Endodermal cell (in vitro differentiated cells): ENCODE measurements around the gene NCBP1. TPM values are rescaled to one million over a fixed set of nuclear protein-coding genes. Genes with fewer than 3 reads are reported as not detected.

Experiments used
- DNase-seq: peaks from one replicate; pipeline ENCODE4 v3.0.0-alpha.2; 2017
- H3K27ac ChIP-seq: 2 replicates; pipeline ENCODE4 v1.5.1; 2013; ENCODE audit warnings: mild to moderate bottlenecking, low read depth, low read length, moderate library complexity
- H3K27me3 ChIP-seq: 2 replicates; pipeline ENCODE4 v1.6.1; 2013; ENCODE audit warnings: mild to moderate bottlenecking, low read length, moderate library complexity; ENCODE audit not compliant: insufficient read depth, control insufficient read depth, poor library complexity, severe bottlenecking
- H3K36me3 ChIP-seq: 2 replicates; pipeline ENCODE4 v1.7.0; 2013; ENCODE audit warnings: mild to moderate bottlenecking, low read length, moderate library complexity; ENCODE audit not compliant: control insufficient read depth, insufficient read depth
- H3K4me1 ChIP-seq: one replicate; pipeline ENCODE4 v1.7.0; 2013; ENCODE audit warnings: low read length; ENCODE audit not compliant: control insufficient read depth, insufficient read depth
- H3K4me3 ChIP-seq: 2 replicates; pipeline ENCODE4 v1.5.1; 2013; ENCODE audit warnings: mild to moderate bottlenecking, low read length, moderate library complexity
- H3K9ac ChIP-seq: 2 replicates; pipeline ENCODE4 v1.6.1; 2013; ENCODE audit warnings: mild to moderate bottlenecking, low read length, moderate library complexity; ENCODE audit not compliant: poor library complexity, severe bottlenecking; ENCODE audit errors: extremely low read depth
- H3K9me3 ChIP-seq: 2 replicates; pipeline ENCODE4 v1.6.1; 2013; ENCODE audit warnings: mild to moderate bottlenecking, low read length, moderate library complexity; ENCODE audit not compliant: control insufficient read depth
- H3K27ac Mint-ChIP-seq: 2 replicates; pipeline ENCODE4 v1.8.0; 2020; ENCODE audit warnings: mixed read lengths
- H3K27me3 Mint-ChIP-seq: 2 replicates; pipeline ENCODE4 v1.8.0; 2021; ENCODE audit warnings: mild to moderate bottlenecking, mixed read lengths; ENCODE audit not compliant: insufficient read depth
- H3K36me3 Mint-ChIP-seq: 2 replicates; pipeline ENCODE4 v1.8.0; 2020; ENCODE audit warnings: low read depth, mixed read lengths
- H3K4me1 Mint-ChIP-seq: 2 replicates; pipeline ENCODE4 v1.8.0; 2020; ENCODE audit warnings: mixed read lengths
- H3K4me3 Mint-ChIP-seq: 2 replicates; pipeline ENCODE4 v1.8.0; 2020; ENCODE audit warnings: mild to moderate bottlenecking, moderate library complexity, mixed read lengths
- H3K9me3 Mint-ChIP-seq: 2 replicates; pipeline ENCODE4 v1.8.0; 2020; ENCODE audit warnings: mild to moderate bottlenecking, mixed read lengths
- WGBS, 2 experiments: methylation state at CpG; one replicate each; pipeline versions ENCODE4 v1.1.5 to v1.1.7; 2013; ENCODE audit warnings: missing lambda C conversion rate in 2 of 2, mixed read lengths in 1 of 2; ENCODE audit not compliant: insufficient coverage in 1 of 2, insufficient read length in 1 of 2; 5-methylcytosine and 5-hydroxymethylcytosine counted together
- total RNA-seq, 2 donors: library from RNA; stranded (reverse); fragmentation: NEBNext Ultra II Directional in 1 of 2; extraction: Animal tissue kit (Norgen Biotek cat#: 25700) in 1 of 2; gene quantifications; 2 replicates in 1 of 2; 3 replicates in 1 of 2; pipeline ENCODE4 v1.2.1, GENCODE V29; 2021
- TF ChIP-seq, protein P1 (sequence below): fragments of 200-600 bp; sonication (generic); conservative IDR thresholded peaks from 2 replicates; pipeline ENCODE4 v1.5.0; 2021; ENCODE audit warnings: antibody characterized with exemption, mild to moderate bottlenecking

Gene NCBP1
- total RNA-seq, 2 donors from 2014 or later, result 47.0 to 51.7 TPM

DNA sequence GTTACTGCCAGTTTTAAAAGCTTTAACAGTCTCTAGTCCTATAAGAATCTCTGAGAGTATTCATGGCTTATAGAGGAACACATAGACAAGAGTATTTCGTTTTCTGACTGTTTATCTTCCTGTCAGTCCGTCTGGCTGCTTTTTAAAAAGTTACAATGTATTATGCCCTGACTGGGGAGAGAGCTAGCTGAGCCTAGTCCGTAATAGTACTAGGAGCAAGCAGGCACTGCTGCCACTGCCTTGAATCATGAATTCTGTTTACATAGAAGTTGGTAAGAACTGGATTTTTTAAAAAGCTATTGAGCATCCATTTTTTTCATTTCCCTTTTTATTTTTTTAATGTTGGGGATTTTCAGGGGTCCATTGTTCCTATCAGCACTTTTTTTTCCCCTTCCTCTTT lies 37.0 kb downstream of the NCBP1 start:
- TF ChIP-seq, protein P1, sequence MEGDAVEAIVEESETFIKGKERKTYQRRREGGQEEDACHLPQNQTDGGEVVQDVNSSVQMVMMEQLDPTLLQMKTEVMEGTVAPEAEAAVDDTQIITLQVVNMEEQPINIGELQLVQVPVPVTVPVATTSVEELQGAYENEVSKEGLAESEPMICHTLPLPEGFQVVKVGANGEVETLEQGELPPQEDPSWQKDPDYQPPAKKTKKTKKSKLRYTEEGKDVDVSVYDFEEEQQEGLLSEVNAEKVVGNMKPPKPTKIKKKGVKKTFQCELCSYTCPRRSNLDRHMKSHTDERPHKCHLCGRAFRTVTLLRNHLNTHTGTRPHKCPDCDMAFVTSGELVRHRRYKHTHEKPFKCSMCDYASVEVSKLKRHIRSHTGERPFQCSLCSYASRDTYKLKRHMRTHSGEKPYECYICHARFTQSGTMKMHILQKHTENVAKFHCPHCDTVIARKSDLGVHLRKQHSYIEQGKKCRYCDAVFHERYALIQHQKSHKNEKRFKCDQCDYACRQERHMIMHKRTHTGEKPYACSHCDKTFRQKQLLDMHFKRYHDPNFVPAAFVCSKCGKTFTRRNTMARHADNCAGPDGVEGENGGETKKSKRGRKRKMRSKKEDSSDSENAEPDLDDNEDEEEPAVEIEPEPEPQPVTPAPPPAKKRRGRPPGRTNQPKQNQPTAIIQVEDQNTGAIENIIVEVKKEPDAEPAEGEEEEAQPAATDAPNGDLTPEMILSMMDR, result no peak
- H3K4me1 Mint-ChIP-seq, result no peaks in the 10 kb centered on the region
- Histone ChIP-seq H3K4me1 (no peaks in the 10 kb centered on the region), H3K9me3 (no peaks in the 10 kb centered on the region), H3K27me3 (no peaks in the 10 kb centered on the region), H3K9ac (no peak overlapping the region), H3K36me3 (peaks cover 92% of the 10 kb centered on the region), H3K27ac (no peak overlapping the region), H3K4me3 (no peak overlapping the region)
- no peaks in the 10 kb centered on the region for H3K27me3 Mint-ChIP-seq
- peaks cover 68% of the 10 kb centered on the region for H3K36me3 Mint-ChIP-seq
- no peak overlapping the region for H3K27ac Mint-ChIP-seq
- DNase-seq, result no peak
- WGBS, 2 experiments, result 88 to 95% methylated on average over 3 of the region's 3 CpGs
- no peaks in the 10 kb centered on the region for H3K9me3 Mint-ChIP-seq
- H3K4me3 Mint-ChIP-seq, result no peak overlapping the region

DNA sequence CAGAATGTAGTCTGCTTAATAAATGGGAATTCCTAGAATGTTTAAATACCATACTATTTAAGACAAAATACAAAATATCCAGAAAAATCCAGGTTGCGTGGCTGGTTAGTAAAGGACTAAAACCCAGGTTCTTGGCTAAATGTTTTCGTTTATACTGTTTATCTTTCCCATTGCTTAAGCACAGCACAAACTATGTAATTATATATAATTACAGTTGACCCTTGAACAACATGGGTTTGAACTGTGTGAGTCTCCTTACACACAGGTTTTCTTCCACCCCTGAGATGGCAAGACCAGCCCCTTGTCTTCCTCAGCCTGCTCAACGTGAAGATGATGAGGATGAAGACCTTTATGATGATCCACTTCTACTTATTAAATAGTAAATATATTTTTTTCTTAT lies 38.8 kb downstream of the NCBP1 start:
- Mint-ChIP-seq H3K27ac (no peak overlapping the region), H3K9me3 (no peaks in the 10 kb centered on the region), H3K36me3 (peaks cover 64% of the 10 kb centered on the region), H3K4me1 (no peaks in the 10 kb centered on the region), H3K27me3 (no peaks in the 10 kb centered on the region), H3K4me3 (no peak overlapping the region)
- Histone ChIP-seq H3K27me3 (no peaks in the 10 kb centered on the region), H3K36me3 (peaks cover 92% of the 10 kb centered on the region), H3K4me3 (no peak overlapping the region), H3K4me1 (no peaks in the 10 kb centered on the region), H3K9me3 (no peaks in the 10 kb centered on the region), H3K27ac (no peak overlapping the region), H3K9ac (no peak overlapping the region)
- DNase-seq, result no peak
- TF ChIP-seq, protein P1, result no peak
- 83% methylated on average over 2 of the region's 3 CpGs; no CpG with 5 or more reads in 1 of the 2 experiments for WGBS, 2 experiments

DNA sequence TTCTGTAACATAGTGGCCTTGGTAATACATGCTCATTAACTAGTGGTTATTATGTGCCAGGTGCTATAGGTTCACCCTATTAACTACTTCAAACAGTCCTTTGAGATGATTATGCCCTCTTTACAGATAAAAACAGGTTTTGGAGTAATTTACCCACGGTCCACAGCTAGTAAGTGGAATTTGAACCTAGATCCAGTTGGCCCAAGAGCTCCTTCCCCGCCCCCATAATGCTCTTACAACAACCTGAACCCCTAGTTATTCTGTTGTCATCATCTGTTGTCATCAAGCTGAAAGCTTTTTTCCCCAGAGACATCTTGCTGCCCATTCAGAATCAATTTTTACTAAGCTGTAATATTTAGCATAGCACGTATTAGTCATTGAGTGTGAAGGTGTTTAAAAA lies 40.3 kb downstream of the NCBP1 start:
- H3K4me3 ChIP-seq, result no peak overlapping the region
- peaks cover 88% of the 10 kb centered on the region for H3K36me3 ChIP-seq
- H3K27ac ChIP-seq, result no peak overlapping the region
- Mint-ChIP-seq H3K9me3 (no peaks in the 10 kb centered on the region), H3K4me3 (no peak overlapping the region), H3K36me3 (peaks cover 54% of the 10 kb centered on the region), H3K27ac (no peak overlapping the region), H3K4me1 (no peaks in the 10 kb centered on the region), H3K27me3 (no peaks in the 10 kb centered on the region)
- H3K27me3 ChIP-seq, result no peaks in the 10 kb centered on the region
- WGBS, 2 experiments, result 94 to 96% methylated on average over 2 to 3 of the region's 3 CpGs
- no peak for DNase-seq
- TF ChIP-seq, protein P1, result no peak
- no peak overlapping the region for H3K9ac ChIP-seq
- H3K4me1 ChIP-seq, result no peaks in the 10 kb centered on the region
- H3K9me3 ChIP-seq, result no peaks in the 10 kb centered on the region
